Measurements from ENCODE around the gene PLBD2.

Gene PLBD2

GRCh38 chr12:113437729-113438100, 79.3 kb downstream of the PLBD2 start:
- no peak overlapping the region for H3K27ac ChIP-seq
- no peak for DNase-seq (ENCODE audit: low read depth, low spot score)

- no peak overlapping the region for H3K27ac ChIP-seq
- DNase-seq (ENCODE audit: low read depth, low spot score) = no peak
These were observed 80.3 kb downstream of the PLBD2 start for GRCh38 chr12:113438523-113439300.

GRCh38 chr12:113439301-113439597, 80.9 kb downstream of the PLBD2 start:
- no peak for DNase-seq (ENCODE audit: low read depth, low spot score)
- no peak overlapping the region for H3K27ac ChIP-seq

GRCh38 chr12:113439606-113440030, 81.2 kb downstream of the PLBD2 start:
- no peak for DNase-seq (ENCODE audit: low read depth, low spot score)

GRCh38 chr12:113440336-113440735, 81.9 kb downstream of the PLBD2 start:
- no peak overlapping the region for H3K27ac ChIP-seq
- DNase-seq (ENCODE audit: low read depth, low spot score) = no peak

More at GRCh38 chr12:113439606-113440030, 81.2 kb downstream of the PLBD2 start:
- no peak overlapping the region for H3K27ac ChIP-seq
